Globus pallidus (tissue), 1 donor: ENCODE measurements around the gene SUN1.
"Not testable (repeated sequence)": the region's sequence is repeated elsewhere in the genome, so short reads cannot be mapped to it uniquely, and the experiment has no call there.

Source experiments
- DNase-seq: peaks from one replicate; pipeline ENCODE4 v3.0.0-alpha.2; 2015; ENCODE audit warnings: low spot score

The SUN1 gene

GRCh38 chr7:803243-803635 lies 29.0 kb upstream of the SUN1 start:
- DNase-seq, result no peak

DNA sequence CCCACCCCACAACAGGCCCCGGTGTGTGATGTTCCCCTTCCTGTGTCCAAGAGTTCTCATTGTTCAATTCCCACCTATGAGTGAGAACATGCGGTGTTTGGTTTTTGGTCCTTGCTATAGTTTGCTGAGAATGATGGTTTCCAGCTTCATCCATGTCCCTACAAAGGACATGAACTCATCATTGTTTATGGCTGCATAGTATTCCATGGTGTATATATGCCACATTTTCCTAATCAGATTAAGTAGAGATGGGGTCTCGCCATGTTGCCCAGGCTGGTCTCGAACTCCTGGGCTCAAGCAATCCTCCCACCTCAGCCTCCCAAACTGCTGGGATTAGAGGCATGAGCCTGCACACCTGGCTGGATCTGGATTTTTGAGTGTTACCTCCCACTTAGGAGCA lies 28.5 kb upstream of the SUN1 start:
- DNase-seq, result not testable (repeated sequence)

DNA sequence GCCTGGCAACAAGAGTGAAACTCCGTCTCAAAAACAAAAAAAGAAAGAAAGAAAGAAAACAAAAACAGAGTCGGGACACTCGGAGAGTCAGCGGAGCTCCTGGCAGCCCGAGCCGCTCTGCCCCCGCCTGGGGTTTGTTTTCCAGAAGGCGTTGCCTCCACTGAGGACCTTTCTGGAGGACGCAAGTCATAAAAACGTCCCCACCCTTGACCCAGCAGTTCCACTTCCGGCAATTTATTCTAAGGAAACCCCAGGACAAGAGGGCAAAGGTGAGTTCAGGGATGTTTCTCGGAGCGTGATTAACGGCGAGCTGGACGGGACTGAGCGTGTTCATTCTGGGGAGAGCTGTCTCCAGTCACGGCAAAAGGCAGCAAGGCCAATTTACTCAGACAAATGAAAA lies 27.0 kb upstream of the SUN1 start:
- DNase-seq, result no peak

- DNase-seq, result no peak
Observed at GRCh38 chr7:815284-816216, 16.7 kb upstream of the SUN1 start.

DNA sequence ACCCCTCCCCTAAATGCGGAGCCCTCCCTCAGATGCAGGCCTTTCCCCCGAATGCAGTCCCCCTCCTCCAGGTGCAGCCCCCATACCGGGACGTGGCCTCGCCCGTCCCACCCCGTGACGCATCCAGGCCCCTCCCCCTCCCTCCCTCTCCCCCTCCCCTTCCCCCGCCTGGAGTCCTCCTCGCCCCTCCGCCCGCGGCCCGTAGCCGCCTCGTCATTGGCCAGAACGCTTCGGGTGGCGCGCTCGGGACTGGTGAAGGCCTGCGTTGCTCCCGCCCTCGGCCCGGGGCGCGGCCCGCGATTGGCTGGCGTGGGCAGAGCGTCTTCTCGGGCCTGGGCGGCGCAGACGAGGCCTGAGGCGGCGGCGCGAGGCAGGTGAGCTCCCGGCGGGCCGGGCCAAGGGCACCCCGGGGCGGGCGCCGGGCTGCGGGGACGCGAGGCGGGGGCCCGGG lies 16.0 kb upstream of the SUN1 start:
- peak; percentile 96 for DNase-seq

GRCh38 chr7:816751-817671 lies 15.3 kb upstream of the SUN1 start:
- DNase-seq, result no peak

GRCh38 chr7:818031-818699 lies 14.1 kb upstream of the SUN1 start:
- DNase-seq, result no peak

DNA sequence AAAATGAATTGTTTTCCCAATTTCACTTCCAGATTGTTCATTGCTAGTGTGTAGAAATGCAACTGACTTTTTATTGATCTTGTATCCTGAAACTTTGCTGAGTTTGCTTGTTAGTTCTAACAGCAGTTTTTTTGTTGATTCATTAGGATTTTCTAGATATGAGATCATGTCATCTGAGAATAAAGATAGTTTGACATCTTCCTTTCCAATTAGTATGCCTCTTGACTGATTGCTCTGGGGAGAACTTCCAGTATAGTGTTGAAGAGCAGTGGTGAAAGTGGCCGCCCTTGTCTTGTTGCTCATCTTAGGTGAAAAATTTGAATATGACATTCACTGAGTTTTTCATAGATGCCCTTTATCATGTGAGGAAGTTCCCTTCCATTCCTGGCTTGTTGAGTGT lies 11.9 kb upstream of the SUN1 start:
- no peak for DNase-seq

DNA sequence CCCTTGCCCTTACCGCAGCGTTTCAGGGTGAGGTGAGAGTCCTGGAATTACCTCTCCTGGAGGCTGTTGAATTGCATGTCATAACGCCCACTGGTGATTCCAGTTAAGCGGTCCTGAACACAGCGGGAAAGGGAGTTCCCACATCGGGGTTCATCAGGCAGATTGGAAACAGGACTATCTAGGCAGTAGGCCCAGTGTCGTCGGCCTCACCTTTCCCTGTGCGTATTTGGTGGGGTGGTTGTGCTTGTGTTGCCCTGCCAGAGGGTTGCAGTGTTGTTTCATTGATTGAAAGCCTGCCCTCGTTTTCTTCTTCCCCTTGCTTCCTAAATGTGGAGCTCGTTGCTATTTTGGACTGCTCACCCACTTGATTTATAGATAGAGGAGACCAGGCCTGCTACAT lies 10.6 kb upstream of the SUN1 start:
- no peak for DNase-seq

DNA sequence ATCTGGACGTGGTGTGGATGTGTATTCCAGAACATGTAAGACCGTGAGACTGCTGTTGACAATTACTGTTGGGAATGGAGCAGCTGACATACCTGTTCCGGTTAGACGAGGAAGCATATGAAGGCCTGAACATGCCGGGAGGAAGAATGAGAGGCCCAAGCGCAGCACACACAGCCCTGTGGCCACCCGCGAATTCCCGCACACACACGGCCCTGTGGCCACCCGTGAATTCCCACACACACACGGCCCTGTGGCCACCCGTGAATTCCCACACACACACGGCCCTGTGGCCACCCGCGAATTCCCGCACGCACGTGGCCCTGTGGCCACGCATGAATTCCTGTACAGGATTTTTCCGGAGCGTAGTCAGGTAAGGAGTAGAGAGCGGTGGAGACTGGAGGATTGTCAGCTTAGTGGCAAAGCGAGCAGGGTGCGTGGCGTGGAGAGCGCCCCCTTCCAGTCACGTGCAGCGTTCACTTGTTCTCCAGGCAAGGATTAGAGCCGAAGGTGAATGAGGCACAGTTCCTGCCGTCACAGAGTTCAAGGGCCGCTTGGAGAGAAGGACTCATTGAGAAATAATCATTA lies 9.5 kb upstream of the SUN1 start:
- no peak for DNase-seq

DNA sequence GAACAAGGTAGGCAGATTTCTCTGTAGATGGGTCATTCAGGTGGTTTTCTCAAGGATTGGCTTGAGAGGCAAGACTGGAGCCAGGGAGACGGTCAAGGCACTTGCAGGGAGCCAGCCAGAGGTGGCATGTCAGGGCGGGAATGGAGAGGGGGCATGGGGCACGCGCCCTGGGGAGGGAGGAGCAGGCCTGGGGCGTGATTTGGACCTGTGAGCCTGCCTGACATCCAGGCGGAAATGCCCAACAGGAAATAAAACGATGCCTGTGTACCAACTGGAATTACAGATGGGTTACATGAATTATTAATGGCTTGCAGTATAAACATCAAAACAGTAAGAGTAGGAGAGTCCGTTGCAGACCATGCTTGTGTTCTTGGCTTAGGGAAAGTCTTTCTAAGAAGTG lies 8.6 kb upstream of the SUN1 start:
- DNase-seq, result no peak

- DNase-seq, result no peak
Observed at GRCh38 chr7:824081-824480, 8.2 kb upstream of the SUN1 start.

GRCh38 chr7:824664-825063 lies 7.6 kb upstream of the SUN1 start:
- DNase-seq, result no peak

- no peak for DNase-seq
Observed at GRCh38 chr7:825386-825785, 6.9 kb upstream of the SUN1 start.

GRCh38 chr7:826230-826917 lies 5.9 kb upstream of the SUN1 start:
- no peak for DNase-seq

DNA sequence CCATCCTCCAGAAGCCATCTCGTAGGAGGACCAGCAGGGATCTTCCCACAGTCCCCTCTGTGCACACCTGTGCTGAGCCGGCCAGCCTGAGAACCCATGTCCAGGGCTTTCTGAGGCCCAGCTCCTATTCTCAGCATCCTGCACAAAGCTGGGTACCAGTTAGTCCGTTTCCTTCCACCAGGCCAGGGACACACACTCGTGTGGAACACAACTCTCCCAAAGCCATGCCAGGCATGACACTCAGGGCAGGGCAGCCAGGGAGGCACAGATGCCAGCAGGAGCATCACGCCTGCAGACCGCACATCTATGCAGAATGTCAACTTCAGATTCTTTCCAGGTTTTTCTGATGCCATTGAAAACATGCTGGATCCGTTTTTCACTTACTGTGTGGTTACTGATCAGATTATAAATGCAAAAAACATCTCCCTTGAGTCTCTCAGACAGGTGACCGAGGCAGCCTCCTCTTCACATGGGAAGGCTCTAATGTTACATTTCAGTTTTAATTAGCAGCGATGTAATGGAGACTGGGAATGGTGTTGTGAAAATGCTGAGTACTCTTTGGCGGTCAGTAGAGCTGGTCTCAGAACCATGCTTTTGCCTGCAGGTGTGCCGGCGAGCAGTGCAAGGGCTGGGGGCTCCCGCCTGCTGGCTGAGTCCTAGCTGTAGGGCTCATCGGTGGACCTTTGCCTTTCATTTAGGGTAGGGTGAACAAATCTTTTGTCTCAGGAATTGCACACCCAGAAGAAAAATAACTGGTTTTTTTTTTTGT lies 3.3 kb upstream of the SUN1 start:
- no peak for DNase-seq

DNA sequence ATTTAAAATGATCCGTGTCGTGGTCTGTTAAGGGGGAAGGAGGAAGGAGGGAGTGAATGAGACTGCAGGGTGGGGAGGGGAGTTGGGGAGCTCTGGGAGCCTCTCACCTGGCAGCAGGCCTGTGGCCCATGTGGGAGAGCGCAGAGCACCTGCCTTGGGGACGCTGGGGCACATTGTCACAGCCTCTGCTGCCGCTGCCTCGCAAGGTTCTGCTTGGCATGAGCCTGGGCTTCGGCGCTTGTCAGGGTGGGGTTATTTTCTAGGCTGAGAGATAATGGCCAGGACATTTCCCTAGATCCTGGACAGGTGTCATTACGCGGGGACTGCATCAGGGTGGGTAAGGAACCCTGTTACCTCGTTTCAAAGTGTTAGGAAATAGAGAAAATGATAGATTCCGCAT lies 2.2 kb upstream of the SUN1 start:
- DNase-seq, result no peak

- no peak for DNase-seq
Observed at GRCh38 chr7:831596-832166, 595 bp upstream of the SUN1 start.

DNA sequence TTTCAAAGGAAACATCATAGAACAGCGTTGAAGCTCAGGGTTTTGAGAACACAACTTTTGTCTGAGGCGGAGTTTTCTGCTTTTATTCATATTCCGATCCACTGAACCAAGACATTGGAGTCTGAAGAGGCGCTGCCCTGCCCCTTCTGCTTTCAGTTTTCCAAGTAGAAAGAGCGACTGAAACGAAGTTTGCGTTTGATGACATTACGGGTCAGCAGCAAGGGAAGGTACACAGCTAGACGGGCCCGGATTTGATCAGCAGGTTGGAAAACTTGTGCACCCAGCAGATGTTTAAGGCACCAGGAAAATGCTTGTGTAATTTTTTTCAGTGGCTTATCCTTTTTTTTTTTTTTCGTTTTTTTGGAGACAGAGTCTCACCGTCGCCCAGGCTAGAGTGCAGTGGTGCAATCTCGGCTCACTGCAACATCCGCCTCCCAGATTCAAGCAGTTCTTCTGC lies 720 bp downstream of the SUN1 start:
- no peak for DNase-seq

DNA sequence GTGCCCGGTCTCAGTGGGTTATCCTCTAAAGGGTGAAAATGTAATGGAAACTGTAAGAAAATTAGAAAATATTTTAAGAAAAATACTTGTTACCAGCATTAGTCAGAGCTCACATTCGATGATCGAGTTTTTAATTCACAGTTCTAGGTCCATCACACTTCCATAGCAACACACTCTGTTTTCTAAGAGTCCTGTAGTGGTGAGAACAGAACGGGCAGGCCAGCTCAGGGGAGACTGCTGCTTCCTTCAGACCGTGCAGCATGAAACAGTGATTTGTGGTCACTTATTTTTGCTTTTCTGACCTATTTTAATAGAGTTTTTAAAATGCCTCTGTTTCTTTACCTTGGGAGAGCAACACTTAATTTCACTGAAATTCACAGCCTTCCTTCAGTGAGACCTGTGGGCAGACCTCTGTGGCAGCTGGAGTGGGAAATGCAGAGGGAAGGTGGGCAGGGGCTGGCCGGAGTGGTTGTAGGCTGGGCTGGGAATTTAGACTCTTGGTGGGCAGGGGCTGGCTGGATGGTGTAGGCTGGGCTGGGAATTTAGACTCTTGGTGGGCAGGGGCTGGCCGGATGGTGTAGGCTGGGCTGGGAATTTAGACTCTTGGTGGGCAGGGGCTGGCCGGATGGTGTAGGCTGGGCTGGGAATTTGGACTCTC lies 1.5 kb downstream of the SUN1 start:
- no peak for DNase-seq
